Mononuclear cell (primary cell): ENCODE measurements around the gene CNOT11. TPM values are rescaled to one million over a fixed set of nuclear protein-coding genes. Genes with fewer than 3 reads are reported as not detected.
A peak's percentile ranks its signal among the peaks of the same experiment; 100 is the strongest.
"Not testable (repeated sequence)": the region's sequence is repeated elsewhere in the genome, so short reads cannot be mapped to it uniquely, and the experiment has no call there.

Experiments
- H3K27me3 ChIP-seq: 2 replicates; pipeline ENCODE4 v1.6.0; 2011; ENCODE audit warnings: low read length, control low read depth; ENCODE audit not compliant: insufficient read depth
- H3K4me1 ChIP-seq: 2 replicates; pipeline ENCODE4 v1.5.1; 2011; ENCODE audit warnings: mild to moderate bottlenecking, low read length, control low read depth; ENCODE audit not compliant: insufficient read depth
- H3K4me3 ChIP-seq: 2 replicates; pipeline ENCODE4 v1.5.1; 2011; ENCODE audit warnings: mild to moderate bottlenecking, low read length, moderate library complexity
- H3K9me3 ChIP-seq: 2 replicates; pipeline ENCODE4 v1.5.1; 2011; ENCODE audit warnings: low read depth, mild to moderate bottlenecking, control low read depth, low read length
- total RNA-seq: library from RNA; depleted of rRNA; stranded (reverse); fragments of >200 nt; gene quantifications from one replicate; pipeline ENCODE4 v1.2.3, GENCODE V29; 2012

CNOT11 gene
- total RNA-seq, 1 donor: 53.5 TPM

- Histone ChIP-seq H3K4me1 (peaks cover 79% of the 10 kb centered on the region), H3K4me3 (peak overlapping the region; percentile 89), H3K27me3 (no peaks in the 10 kb centered on the region), H3K9me3 (no peaks in the 10 kb centered on the region)
Observed at GRCh38 chr2:101306410-101306809, 53.7 kb downstream of the CNOT11 start.

GRCh38 chr2:101307503-101307902 is 54.8 kb downstream of the CNOT11 start:
- Histone ChIP-seq H3K27me3 (no peaks in the 10 kb centered on the region), H3K4me3 (peak overlapping the region; percentile 89), H3K9me3 (no peaks in the 10 kb centered on the region), H3K4me1 (peaks cover 79% of the 10 kb centered on the region)

GRCh38 chr2:101307950-101308431 is 55.3 kb downstream of the CNOT11 start:
- Histone ChIP-seq H3K4me3 (peak overlapping the region; percentile 89), H3K9me3 (no peaks in the 10 kb centered on the region), H3K27me3 (no peaks in the 10 kb centered on the region), H3K4me1 (peaks cover 77% of the 10 kb centered on the region)

GRCh38 chr2:101308432-101309210 is 55.9 kb downstream of the CNOT11 start, which contains the start of gene RNF149:
Gene RNF149, minus strand, starts transcription at chr2:101308701. Its CDS starts 113 bp downstream, at chr2:101308588.
- Histone ChIP-seq H3K9me3 (no peaks in the 10 kb centered on the region), H3K4me3 (peak within 1 kb of the TSS; percentile 89), H3K4me1 (peaks cover 77% of the 10 kb centered on the region), H3K27me3 (no peaks in the 10 kb centered on the region)

- no peaks in the 10 kb centered on the region for H3K9me3 ChIP-seq
- peaks cover 61% of the 10 kb centered on the region for H3K4me1 ChIP-seq
- H3K4me3 ChIP-seq: no peak overlapping the region
- H3K27me3 ChIP-seq: no peaks in the 10 kb centered on the region
Observed at GRCh38 chr2:101310090-101310833, 57.6 kb downstream of the CNOT11 start.

- Histone ChIP-seq H3K4me3 (no peak overlapping the region), H3K9me3 (no peaks in the 10 kb centered on the region), H3K27me3 (no peaks in the 10 kb centered on the region), H3K4me1 (peaks cover 53% of the 10 kb centered on the region)
Observed at GRCh38 chr2:101310834-101311695, 58.4 kb downstream of the CNOT11 start.

- no peak overlapping the region for H3K4me3 ChIP-seq
- H3K4me1 ChIP-seq: peaks cover 48% of the 10 kb centered on the region
- no peaks in the 10 kb centered on the region for H3K9me3 ChIP-seq
Observed at GRCh38 chr2:101311696-101312017, 59.0 kb downstream of the CNOT11 start.

GRCh38 chr2:101316568-101316967 is 63.9 kb downstream of the CNOT11 start:
- not testable (repeated sequence) for H3K4me3 ChIP-seq, H3K27me3 ChIP-seq, H3K9me3 ChIP-seq
- peaks cover 17% of the 10 kb centered on the region for H3K4me1 ChIP-seq

More at GRCh38 chr2:101311696-101312017, 59.0 kb downstream of the CNOT11 start:
- H3K27me3 ChIP-seq: no peaks in the 10 kb centered on the region

Other genes with a start within 250 kb of the CNOT11 start
- gene TBC1D8, start 101.5 kb upstream of the CNOT11 start, total RNA-seq: 11.3 TPM
- gene RNF149, start 55.8 kb downstream of the CNOT11 start, total RNA-seq: 184 TPM
- gene CREG2, start 134.6 kb downstream of the CNOT11 start, total RNA-seq: not detected
- gene RFX8, start 222.2 kb downstream of the CNOT11 start, total RNA-seq: 0.21 TPM